M059J (cell line): ENCODE measurements around the gene CFAP298. TPM values are rescaled to one million over a fixed set of nuclear protein-coding genes. Genes with fewer than 3 reads are reported as not detected.
"Not testable (repeated sequence)": the region's sequence is repeated elsewhere in the genome, so short reads cannot be mapped to it uniquely, and the experiment has no call there.

ENCODE experiments used
- DNase-seq: peaks from one replicate; pipeline ENCODE4 v3.0.0-alpha.2; 2012; ENCODE audit warnings: low read depth
- total RNA-seq: library from RNA; depleted of rRNA; stranded (reverse); fragments of >200 nt; shearing (Covaris generic); gene quantifications from 2 replicates; pipeline ENCODE4 v1.2.3, GENCODE V29; 2014; rRNA removed

CFAP298 gene
- total RNA-seq, result 75.3 and 77.0 TPM in 2 replicates

GRCh38 chr21:32612075-32612998 is at the start of gene CFAP298:
TSS of gene CFAP298 (minus strand) at chr21:32612377. CDS start at chr21:32612243, 134 bp downstream.
- DNase-seq, result peak; percentile 97

- DNase-seq, result not testable (repeated sequence)
Measured at GRCh38 chr21:32661026-32661782, 49.0 kb upstream of the CFAP298 start.

GRCh38 chr21:32658524-32658923 is 46.3 kb upstream of the CFAP298 start:
- DNase-seq, result no peak

- peak; percentile 26 for DNase-seq
Measured at GRCh38 chr21:32653326-32653901, 41.2 kb upstream of the CFAP298 start.

- DNase-seq, result no peak
Measured at GRCh38 chr21:32648165-32648564, 36.0 kb upstream of the CFAP298 start.

- no peak for DNase-seq
Measured at GRCh38 chr21:32645261-32646182, 33.3 kb upstream of the CFAP298 start.

GRCh38 chr21:32641710-32642698 is 29.8 kb upstream of the CFAP298 start:
- no peak for DNase-seq

- peak; percentile 94 for DNase-seq
Measured at GRCh38 chr21:32626621-32627196, 14.5 kb upstream of the CFAP298 start.

- DNase-seq, result not testable (repeated sequence)
Measured at GRCh38 chr21:32618218-32618617, 6.0 kb upstream of the CFAP298 start.

- no peak for DNase-seq
Measured at GRCh38 chr21:32613436-32614043, 1.4 kb upstream of the CFAP298 start.

- no peak for DNase-seq
Measured at GRCh38 chr21:32612999-32613337, 791 bp upstream of the CFAP298 start.

- DNase-seq, result peak; percentile 50
Measured at GRCh38 chr21:32611471-32611997, 643 bp downstream of the CFAP298 start.

- not testable (repeated sequence) for DNase-seq
Measured at GRCh38 chr21:32610940-32611339, 1.2 kb downstream of the CFAP298 start.

- DNase-seq, result no peak
Measured at GRCh38 chr21:32608851-32609250, 3.3 kb downstream of the CFAP298 start.

GRCh38 chr21:32605469-32605868 is 6.7 kb downstream of the CFAP298 start:
- no peak for DNase-seq

GRCh38 chr21:32604464-32604863 is 7.7 kb downstream of the CFAP298 start:
- no peak for DNase-seq

- no peak for DNase-seq
Measured at GRCh38 chr21:32603131-32603530, 9.0 kb downstream of the CFAP298 start.

GRCh38 chr21:32602099-32602498 is 10.1 kb downstream of the CFAP298 start:
- DNase-seq, result no peak

GRCh38 chr21:32599526-32599925 is 12.7 kb downstream of the CFAP298 start:
- DNase-seq, result no peak
